Measurements from ENCODE around the gene ZBP1. TPM values are rescaled to one million over a fixed set of nuclear protein-coding genes. Genes with fewer than 3 reads are reported as not detected.

ZBP1 gene
- total RNA-seq, 1 experiment from 2014 or later: not detected

DNA sequence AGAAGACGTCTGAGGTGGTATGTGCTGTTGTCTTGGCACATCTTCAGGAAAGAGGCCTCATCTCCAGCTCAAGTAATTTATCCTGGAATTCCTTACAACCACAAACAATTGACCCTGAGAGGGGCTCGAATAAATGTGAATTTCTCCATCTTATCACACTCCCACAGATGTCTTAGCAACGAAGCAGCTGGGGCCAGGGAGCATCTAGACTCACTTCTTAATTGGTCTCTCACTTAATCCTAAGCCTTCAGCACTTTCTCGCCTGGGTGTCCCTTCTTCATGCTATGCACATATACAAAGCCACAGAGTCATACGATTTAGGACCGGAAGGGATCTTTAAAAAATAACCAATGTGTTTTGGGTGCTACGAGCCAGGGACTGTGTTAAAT, 32.2 kb downstream of the ZBP1 start:
- DNase-seq (ENCODE audit: low read depth): no peak

DNA sequence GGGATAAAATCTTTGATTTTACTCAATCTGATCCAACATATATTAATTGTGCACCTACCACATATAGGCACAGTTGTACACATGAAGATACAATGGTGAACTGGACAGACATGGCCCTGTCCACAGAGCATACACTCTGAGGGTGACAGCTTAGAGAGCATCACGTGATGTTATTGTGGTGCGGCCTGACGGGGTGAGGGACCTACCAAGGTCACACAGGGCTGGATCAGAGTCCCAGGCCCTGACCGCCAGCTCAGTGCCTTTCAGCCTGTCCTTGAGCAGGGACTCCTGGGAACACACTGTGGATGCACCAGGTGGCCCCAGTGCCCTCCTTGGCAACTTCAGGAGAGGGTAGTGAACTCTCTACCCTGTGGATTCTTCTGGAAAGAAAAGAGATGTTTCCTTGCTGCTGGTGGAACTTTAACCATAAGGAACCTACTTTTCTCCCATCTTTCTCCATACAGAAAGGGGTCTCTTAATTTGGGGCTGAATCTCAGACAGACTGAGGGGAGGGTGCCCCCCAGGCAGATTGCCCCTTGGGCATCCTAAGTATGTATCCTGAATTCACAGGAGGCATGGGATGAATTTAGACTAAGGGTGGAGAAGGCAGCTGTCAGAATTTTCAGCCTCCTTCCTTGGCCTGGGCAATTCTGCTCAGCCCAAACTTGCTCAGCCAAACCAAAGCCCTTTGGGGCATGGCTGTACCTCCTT, 32.8 kb downstream of the ZBP1 start:
- no peak for DNase-seq (ENCODE audit: low read depth)

DNA sequence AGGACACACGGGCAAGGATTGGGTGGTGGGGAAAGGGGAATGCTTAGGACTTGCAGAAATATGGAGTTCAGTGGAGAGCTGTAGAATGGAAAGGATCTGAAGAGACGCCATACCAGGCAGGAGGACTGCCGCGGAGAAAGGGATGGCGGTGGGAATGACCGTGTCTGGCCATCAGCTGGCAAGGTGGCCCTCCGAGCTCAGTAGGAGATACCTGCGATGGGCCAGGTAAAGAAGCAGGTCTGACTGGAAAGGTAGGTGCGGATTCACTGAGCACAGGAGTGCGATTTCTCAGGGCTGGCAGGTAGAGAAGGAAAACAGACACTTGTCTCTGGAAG, 33.3 kb downstream of the ZBP1 start:
- no peak for DNase-seq (ENCODE audit: low read depth)

DNA sequence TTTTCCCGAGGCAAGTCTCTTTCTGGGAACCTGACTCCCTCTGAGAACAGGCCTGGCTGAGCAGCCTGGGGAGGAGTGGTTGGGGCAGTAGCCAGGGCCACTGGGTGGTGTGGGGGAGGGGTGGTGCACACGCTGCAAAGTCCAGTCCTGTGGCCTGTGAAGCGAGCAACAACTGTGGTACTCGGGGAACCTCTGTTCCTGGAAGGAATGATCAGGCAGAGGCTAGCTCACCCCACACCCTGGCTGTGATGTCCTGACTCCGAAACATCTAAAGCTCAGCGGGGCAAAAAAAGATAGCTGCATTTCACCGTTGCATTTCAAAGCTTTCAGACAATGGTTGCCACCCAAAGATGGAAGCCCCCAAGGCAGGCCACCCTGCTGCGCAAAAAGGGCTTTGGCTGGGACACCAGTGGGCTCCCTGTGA, 33.8 kb downstream of the ZBP1 start:
- no peak for DNase-seq (ENCODE audit: low read depth)

DNA sequence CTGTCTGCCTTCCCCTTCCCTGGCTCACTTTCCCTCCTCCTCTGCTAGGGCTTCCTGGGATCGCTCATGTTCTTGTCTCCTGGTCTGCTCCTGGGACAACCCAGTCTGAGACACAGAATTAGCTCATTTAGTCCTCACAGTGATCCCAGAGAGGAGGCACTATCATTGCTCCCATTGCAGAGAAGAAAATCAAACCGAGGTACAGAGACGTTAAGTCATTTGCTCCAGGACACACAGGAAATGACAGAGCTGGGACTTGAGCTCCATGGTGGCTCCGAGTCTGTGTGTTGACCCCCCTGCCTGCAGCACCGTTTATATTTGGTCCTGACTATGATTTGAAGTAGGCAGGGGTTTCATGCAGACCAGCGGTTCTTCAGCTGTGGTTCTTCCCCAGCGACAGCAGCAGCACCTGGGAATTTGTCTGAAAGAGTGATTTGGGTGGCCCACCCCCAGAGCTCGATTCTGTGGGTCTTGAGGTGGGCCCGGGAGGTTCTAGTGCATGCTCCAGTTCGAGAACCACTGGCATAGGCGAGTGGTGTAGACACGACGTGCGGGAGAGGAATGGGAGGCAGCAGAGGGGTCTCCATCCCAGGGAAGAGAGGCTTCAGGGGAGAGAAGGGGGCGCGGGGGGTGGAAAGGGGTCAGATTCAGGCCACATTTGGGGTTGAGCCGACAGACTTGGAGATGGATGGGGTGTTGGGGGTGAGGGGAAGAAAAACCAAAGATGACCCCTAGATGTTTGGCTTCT, 34.6 kb downstream of the ZBP1 start:
- DNase-seq (ENCODE audit: low read depth): no peak

DNA sequence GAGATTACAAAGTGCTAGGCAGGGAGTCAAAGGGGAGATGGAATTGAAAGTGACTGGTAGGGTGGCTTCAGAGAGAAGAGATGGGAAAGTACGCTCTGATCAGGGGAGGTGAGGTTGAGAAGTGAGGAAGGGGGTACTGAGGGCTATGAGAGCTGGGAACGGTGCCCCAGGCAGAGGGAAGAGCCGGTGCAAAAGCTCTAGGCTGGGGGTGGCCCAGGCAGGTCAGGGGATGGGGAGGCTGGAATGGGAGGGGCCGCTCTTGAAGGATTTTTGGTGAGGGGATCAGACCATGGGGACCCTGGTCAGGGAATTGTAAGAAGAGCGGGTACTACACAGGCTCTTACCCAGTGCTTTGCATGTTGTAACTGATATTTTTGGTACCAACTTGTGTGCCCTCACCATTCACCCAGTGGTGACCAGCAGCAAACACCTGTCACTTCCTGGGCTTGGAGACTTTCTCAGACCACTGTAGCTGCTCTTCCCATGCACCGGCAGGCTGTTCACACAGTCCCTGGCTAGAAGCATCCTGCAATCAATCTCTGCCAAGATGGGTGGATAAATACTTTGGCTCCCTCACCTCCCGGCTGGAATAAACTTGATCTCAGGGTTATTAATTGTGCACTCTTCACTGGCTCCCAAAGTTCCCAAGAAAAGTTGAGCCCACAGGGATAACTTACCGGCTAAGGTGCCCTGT, 35.3 kb downstream of the ZBP1 start:
- DNase-seq (ENCODE audit: low read depth): no peak

DNA sequence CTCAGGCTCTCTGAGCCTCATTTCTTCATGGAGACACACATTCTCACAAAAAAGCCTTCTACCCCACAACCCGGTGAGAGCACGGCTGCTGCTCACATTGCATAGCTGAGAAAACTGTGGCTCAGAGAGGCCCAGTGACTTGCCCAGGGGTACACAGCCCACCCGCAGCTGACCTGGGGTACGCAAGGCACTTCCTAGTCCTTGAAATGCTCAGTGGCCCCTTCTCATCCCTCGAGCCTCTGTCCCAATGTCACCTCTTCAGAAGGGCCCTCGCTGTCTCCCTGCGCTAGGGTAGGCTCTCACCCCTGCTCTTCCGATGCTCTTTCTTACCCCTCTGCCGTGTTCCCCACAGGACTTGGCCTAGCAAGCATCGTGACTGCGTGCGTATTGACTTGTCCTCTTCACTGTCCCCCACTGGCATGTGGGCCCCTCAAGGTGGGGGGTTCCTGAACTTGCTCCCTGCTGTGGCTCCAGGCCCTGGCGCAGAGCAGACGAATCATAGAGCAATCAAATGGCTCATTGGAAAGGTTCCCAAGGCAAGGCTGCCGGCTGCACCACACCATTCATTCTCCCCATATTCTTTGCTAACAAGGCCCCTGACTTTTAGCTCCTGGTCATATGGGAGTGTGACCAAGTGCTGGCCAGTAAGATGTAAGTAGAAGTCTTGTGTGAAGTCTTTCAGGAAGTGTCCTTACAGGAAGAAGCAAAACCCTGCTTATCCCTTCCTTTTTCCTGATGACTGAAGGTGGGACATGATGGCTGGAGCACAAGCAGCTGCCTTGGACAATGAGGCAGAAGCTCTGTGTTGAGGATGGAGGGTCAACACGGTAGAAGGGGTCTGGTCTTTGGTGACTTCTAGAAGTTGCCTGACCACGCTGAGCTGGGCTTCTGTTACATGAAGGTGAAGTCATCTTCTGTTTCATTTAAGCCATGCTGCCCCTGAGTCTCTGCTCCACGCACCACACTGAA, 36.7 kb downstream of the ZBP1 start:
- no peak for DNase-seq (ENCODE audit: low read depth)

DNA sequence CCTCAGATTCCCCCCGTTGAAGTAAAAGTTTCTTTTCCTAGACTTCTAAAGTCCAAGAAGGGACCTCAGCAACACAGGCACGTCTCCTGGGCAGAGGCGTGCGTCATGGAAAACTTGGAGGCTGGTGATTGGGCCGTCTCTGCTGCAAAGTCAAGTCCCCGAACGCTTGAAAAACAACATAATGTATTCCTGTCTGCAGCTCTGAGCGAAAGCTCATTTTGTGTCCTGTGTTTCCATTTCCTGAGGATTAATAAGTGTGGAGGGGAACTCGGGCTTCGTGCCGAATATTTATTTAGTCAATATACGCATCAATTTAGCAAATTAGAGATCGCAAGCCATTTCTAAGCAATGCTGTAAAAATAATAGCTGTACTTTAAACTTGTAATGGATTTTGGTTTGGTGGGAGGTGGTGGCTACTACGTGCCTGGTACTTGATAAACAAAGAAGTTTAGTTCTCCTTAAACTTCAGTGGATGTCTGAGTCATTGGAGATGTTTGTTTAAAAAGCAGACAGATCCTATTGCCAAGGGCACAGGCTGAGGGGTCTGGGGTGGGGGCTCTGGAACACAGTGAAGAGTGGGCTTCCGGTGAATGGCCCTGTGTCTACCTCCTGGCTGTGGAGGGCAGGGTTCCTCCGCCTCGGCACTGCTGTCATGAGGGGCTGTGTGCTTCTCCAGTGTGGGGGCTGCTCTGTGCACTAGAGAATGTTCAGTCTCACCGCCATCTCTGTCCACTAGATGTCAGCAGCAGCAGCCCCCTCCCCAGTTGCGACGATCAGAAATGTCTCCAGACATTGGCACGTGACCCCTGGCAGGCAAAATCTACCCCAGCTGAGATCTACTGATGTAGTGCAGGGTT, 37.6 kb downstream of the ZBP1 start:
- no peak for DNase-seq (ENCODE audit: low read depth)

DNA sequence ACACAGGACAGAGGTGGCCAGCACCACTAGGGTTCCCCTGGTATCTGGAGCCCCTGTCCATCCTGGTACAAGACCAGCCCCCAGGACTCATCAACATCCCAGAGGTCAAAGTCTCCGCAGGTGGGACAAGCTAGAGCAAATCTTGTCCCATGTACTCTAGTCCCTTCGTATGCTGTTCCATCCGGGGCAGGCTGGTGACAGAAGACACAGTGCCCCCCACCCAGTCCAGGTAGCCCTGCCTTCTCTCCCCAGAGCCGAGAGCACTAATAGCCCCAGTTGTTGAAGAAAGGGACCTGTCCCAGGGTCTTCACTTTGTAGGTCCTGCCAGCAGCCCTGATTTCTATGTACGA, 38.2 kb downstream of the ZBP1 start:
- DNase-seq (ENCODE audit: low read depth): no peak

DNA sequence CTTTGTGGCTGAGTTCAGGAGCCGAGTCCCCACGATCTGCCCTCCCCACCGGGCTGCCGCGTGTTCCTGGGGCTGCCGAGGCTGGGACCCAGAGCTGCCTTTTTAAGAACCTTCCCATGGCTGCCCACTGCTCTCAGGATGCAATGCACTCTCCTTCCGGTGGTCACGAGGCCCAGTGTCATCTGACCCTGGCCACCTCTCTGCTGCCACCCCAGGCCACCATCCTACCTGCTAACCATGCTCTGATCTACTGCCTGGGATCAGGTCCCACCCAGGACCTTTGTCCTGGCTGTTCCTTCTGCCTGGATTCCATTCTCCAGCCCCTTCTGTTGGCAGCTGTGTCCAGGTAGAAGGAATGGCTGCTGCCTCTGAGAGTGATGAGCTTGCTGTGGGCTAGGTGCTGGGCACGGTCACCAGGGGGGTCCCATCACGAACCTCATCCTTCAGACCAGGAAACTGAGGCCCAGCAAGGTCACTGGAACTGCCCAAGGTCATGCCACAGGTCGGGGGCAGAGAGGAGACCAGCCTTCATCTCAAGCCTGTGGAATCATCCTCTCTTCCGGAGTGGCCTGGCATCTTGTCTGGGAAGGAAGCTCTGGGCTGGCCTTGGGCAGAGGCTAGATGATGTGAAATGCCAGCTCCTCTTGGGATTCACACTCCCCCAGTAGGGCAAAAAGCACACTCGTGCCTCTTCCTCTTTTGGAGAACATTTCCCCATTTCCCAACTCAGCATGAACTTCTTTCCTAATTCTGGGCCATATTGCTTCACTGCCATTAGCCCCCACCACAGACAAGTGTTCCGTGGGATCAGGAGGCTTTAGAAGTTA, 38.8 kb downstream of the ZBP1 start:
- DNase-seq (ENCODE audit: low read depth): no peak

DNA sequence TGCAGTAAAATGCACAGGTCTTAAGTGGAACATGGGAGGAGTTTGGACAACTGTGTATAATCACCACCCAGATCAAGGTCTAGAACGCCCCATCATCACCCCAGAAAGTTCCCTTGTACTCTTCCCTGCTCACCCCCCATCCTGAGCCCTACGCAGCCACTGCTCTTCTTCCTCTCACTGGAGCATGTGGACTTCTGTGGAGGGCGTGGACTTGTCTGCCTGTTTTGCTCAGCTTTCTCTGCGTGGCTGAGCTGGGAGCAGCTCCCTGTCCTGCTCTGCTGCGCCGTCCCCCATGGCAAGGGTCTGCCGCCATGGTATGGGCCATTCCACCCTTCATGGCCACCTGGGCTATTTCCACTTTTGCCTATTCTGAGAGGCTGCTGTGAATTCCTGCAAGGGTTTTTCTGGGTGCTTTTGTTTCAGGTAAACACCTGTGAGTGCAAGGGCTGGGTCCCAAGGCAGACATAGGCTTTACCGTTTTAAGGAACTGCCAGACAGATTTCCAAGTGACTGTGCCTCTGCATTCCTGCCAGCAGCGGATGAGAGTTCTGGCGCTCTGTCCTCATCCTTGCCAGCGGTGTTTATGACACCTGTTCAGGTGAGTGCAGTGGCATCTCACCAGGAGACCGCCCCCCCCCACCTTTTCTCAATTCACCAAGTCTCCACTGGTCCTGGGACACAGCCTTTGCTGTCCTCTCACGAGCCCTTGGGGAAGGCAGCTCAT, 39.6 kb downstream of the ZBP1 start:
- DNase-seq (ENCODE audit: low read depth): no peak

DNA sequence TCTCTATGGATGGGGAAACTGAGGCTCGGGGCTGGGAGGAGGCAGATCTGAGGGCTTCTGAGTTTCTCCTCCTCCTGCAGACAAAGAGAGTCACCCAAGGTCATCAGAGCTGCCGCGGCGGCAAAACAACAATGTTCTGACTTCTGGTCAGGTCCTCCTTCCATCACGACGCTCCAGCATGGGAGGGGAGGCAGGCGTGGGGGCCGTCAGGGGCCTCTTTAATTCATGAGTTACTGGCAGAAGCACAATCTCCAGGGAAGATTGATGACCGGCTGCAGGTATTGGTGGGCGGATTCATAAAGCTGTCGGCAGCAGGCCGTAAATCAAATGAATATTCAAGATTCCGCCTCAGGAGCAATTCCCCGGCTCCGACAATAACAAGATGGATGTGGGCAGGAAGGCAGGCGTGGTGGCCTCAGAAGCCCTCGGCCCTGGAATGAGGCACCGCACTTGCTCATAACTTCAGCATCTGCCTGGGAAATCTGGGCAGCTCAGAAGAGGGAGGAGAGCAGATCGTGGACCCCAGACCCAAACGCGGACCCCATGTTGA, 40.3 kb downstream of the ZBP1 start:
- no peak for DNase-seq (ENCODE audit: low read depth)

DNA sequence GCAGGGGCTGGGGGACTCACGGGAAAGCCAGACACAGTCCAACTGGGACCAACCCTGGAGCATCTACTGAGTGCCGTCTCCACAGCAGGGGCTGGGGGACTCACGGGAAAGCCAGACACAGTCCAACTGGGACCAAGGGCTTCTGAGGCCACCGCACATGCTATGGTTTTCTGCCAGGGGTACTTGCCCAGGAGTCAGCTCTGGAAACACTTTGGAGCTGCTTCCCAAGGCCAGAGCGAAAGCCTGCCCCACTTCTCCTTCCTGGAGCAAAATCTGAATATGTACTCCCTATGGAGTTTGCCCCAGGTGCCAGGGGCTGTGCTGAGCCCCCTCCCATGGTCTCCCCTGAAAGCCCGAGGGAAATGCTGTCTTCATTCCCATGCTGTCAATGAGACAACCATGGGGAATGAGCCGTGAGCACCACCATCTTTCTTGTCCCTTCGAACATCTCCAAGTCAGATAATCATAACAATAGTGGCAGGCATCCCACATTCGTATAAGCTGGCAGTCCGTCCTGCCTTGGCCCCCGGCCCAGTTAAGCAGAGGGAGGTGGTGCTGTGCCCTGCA, 40.8 kb downstream of the ZBP1 start:
- no peak for DNase-seq (ENCODE audit: low read depth)

DNA sequence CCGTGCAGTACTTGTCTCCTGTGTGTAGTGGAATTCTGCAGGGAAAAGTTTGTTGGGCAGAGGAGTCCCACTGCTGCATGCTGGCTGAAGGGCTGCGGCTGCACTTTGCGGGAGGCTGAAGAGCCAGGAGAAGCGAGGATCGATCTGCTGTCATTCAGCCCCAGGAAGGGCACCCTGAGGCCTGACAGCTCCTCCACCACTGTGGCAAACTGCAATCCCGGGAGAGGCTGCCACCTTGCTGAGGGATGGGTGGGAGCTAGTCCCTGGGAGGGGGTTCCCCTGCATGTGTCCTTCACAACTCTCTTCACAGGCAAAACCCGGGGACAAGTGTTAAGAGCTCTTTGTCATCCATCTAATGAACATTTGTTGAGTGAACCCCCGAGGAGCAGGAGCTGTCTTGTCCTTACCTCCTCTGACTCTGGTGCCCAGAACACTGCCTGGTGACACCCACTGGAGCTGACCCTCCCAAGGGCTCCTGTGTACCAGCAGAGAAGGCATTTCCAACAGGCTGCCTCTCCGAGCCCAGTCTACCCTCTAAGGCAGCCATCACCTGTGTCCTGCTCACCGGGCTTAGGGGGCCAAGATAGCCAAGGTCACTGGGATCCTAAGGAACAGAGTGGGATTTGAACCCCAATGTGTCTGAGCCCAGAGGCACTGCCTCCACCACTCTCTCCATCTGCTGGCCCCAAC, 41.6 kb downstream of the ZBP1 start:
- DNase-seq (ENCODE audit: low read depth): no peak

DNA sequence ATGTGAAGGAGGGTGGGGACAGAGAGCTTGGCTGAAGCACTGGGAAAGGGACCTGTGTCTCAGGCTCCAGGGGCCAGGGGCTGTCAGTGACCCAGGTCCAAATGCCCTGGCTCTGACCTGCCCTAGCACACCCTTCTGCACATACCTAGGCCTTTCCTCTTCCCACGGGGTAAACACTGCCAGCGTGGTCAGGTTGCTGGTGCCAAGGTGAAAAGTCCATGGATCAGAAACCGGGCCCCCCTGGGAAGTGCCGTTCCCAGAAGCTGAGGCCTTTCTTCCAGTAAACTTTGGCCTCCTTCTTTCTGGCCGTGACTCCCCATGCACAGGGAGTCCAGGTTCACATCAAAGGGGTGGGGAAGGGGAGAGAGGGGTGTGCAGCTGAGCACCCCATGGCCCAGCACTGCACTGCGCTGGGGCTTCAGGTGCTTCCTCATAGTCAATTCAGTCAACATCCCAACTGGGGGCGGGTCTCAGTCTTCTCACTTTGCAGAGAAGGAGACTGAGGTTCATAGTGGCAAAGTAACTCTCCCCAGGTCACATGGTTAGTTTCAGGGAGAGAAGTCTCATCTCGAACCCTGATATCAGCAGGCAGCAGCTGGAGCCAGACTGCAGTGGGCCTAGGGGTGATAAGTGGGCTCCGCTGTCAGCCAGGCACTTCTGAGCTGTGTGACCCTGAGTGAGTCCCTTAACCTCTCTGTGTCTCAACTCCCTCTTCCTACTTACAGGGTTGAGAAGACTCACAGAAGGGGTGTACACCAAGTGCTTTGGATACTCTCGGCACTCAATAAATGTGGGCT, 42.3 kb downstream of the ZBP1 start:
- DNase-seq (ENCODE audit: low read depth): no peak

DNA sequence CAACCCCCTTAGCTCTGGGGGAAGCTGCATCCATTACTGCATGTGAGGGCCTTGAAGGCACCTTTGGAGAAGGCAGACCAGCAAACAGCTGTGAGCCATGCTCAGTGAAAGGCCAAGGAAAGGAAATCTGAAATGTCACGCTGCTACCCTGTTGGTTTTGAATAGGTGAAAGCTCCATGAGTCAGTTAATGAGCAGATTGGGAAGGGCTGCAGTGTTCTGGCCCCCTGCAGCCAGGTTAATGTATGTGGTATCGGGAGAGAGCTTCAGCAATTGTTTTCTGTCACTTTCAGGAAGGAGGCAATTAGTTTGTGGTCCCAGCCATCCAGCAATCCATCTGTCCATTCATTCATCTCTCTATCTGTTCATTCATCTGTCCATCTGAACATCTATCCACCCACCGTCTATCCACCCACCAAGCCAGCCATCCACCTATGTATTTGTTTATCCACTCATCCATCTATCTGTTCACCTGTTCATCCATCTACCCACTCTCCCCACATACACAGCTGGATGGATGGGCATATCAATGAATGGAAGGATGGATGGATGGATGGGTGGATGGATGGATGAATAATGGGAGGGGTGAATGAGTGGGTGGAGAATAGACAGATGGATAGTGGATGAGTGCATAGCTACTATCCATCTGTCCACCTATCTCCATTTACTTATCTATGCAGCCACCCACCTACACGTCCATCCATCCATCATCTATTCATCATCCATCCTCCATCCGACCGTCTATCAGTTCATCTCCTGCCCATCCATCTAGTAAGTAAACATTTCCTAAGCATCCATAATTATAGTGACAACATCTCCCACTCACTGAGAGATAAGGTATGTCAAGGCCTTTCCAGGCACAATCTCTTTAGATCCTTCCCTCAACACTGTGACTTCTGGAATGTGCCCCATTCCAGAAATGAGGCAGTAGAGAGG, 43.3 kb downstream of the ZBP1 start:
- no peak for DNase-seq (ENCODE audit: low read depth)
